Measurements from ENCODE around the gene AQP12B.

The AQP12B gene

GRCh38 chr2:240646176-240646899 is 36.3 kb downstream of the AQP12B start:
- no peak for DNase-seq

GRCh38 chr2:240645801-240646175 is 36.9 kb downstream of the AQP12B start:
- DNase-seq: no peak

GRCh38 chr2:240645346-240645745 is 37.3 kb downstream of the AQP12B start:
- no peak for DNase-seq

- no peak for DNase-seq
These were observed 37.8 kb downstream of the AQP12B start for GRCh38 chr2:240644859-240645301.

- no peak for DNase-seq
These were observed 38.5 kb downstream of the AQP12B start for GRCh38 chr2:240644171-240644651.

- no peak for DNase-seq
These were observed 38.9 kb downstream of the AQP12B start for GRCh38 chr2:240643811-240644150.

- no peak for DNase-seq
These were observed 39.4 kb downstream of the AQP12B start for GRCh38 chr2:240643093-240643810.

GRCh38 chr2:240642806-240643092 is 39.9 kb downstream of the AQP12B start:
- no peak for DNase-seq

GRCh38 chr2:240642061-240642805 is 40.5 kb downstream of the AQP12B start:
- no peak for DNase-seq

- no peak for DNase-seq
These were observed 41.7 kb downstream of the AQP12B start for GRCh38 chr2:240640939-240641338.

- DNase-seq: no peak
These were observed 43.1 kb downstream of the AQP12B start for GRCh38 chr2:240639566-240639965.

GRCh38 chr2:240638512-240639160 is 44.0 kb downstream of the AQP12B start:
- no peak for DNase-seq

- DNase-seq: no peak
These were observed 44.8 kb downstream of the AQP12B start for GRCh38 chr2:240637901-240638345.

GRCh38 chr2:240637116-240637900 is 45.4 kb downstream of the AQP12B start:
- no peak for DNase-seq

GRCh38 chr2:240636563-240637115 is 46.0 kb downstream of the AQP12B start:
- DNase-seq: no peak

GRCh38 chr2:240635998-240636547 is 46.6 kb downstream of the AQP12B start:
- DNase-seq: no peak

- DNase-seq: no peak
These were observed 47.3 kb downstream of the AQP12B start for GRCh38 chr2:240635121-240635997.

GRCh38 chr2:240632306-240632721 is 50.4 kb downstream of the AQP12B start:
- no peak for DNase-seq

- DNase-seq: no peak
These were observed 51.0 kb downstream of the AQP12B start for GRCh38 chr2:240631548-240632305.

All from NCI-H1105 (cell line).